Measurements from ENCODE around the gene TMED10.
A peak's percentile ranks its signal among the peaks of the same experiment; 100 is the strongest.

The TMED10 gene

GRCh38 chr14:75188520-75189268, 12.3 kb upstream of the TMED10 start:
- DNase-seq (ENCODE audit: low spot score), result no peak
- POLR2A ChIA-PET (ENCODE audit: low non-redundant PET), result interaction anchor here (0.5 kb wide), 1 partner anchor 105 kb away, joined by 7 read pairs; no protein-coding TSS in a partner anchor
- no peak overlapping the region for H3K27ac ChIP-seq
- CTCF ChIA-PET, result no interaction called here
- TF ChIP-seq CTCF (conservative IDR thresholded peaks at IDR 0.05; ENCODE audit: low read depth), result no peak

- H3K27ac ChIP-seq, result no peak overlapping the region
- DNase-seq (ENCODE audit: low spot score), result no peak
- POLR2A ChIA-PET (ENCODE audit: low non-redundant PET), result interaction anchor here (0.5 kb wide), 1 partner anchor 106 kb away, joined by 7 read pairs; no protein-coding TSS in a partner anchor
- CTCF ChIA-PET, result no interaction called here
- TF ChIP-seq CTCF (conservative IDR thresholded peaks at IDR 0.05; ENCODE audit: low read depth), result no peak
Observed at GRCh38 chr14:75188086-75188485, 11.7 kb upstream of the TMED10 start.

GRCh38 chr14:75186953-75187352, 10.5 kb upstream of the TMED10 start:
- no peak overlapping the region for H3K27ac ChIP-seq
- no peak for DNase-seq (ENCODE audit: low spot score)
- ChIA-PET CTCF (no interaction called here), POLR2A (ENCODE audit: low non-redundant PET) (no interaction called here)
- no peak for TF ChIP-seq CTCF (conservative IDR thresholded peaks at IDR 0.05; ENCODE audit: low read depth)

- no peak for TF ChIP-seq CTCF (conservative IDR thresholded peaks at IDR 0.05; ENCODE audit: low read depth)
Observed at GRCh38 chr14:75185251-75186040, 9.0 kb upstream of the TMED10 start.

GRCh38 chr14:75184492-75184891, 8.1 kb upstream of the TMED10 start:
- ChIA-PET CTCF (no interaction called here), POLR2A (ENCODE audit: low non-redundant PET) (no interaction called here)
- no peak for TF ChIP-seq CTCF (conservative IDR thresholded peaks at IDR 0.05; ENCODE audit: low read depth)

More at GRCh38 chr14:75185251-75186040, 9.0 kb upstream of the TMED10 start:
- ChIA-PET POLR2A (ENCODE audit: low non-redundant PET) (no interaction called here), CTCF (interaction anchor here (0.7 kb wide), 1 partner anchor 595 kb away, joined by 6 read pairs; no protein-coding TSS in a partner anchor)
- DNase-seq (ENCODE audit: low spot score), result no peak
- H3K27ac ChIP-seq, result no peak overlapping the region

GRCh38 chr14:75184039-75184438, 7.6 kb upstream of the TMED10 start:
- peak overlapping the region; percentile 59 for H3K27ac ChIP-seq
- CTCF ChIA-PET, result no interaction called here
- POLR2A ChIA-PET (ENCODE audit: low non-redundant PET), result no interaction called here
- DNase-seq (ENCODE audit: low spot score), result no peak
- no peak for TF ChIP-seq CTCF (conservative IDR thresholded peaks at IDR 0.05; ENCODE audit: low read depth)

More at GRCh38 chr14:75184492-75184891, 8.1 kb upstream of the TMED10 start:
- H3K27ac ChIP-seq, result no peak overlapping the region
- no peak for DNase-seq (ENCODE audit: low spot score)
